GM23338 (cell line): ENCODE data around the gene DMRTA2. TPM values are rescaled to one million over a fixed set of nuclear protein-coding genes. Genes with fewer than 3 reads are reported as not detected.
A peak's percentile ranks its signal among the peaks of the same experiment; 100 is the strongest.

Source experiments
- ATAC-seq: fragments of 200-7000 bp; cut with Tn5 transposase; 3 replicates; pipeline ENCODE4 v1.9.1; 2020
- DNase-seq: peaks from one replicate; pipeline ENCODE4 v3.0.0-alpha.2; 2015; ENCODE audit warnings: low spot score
- H2AFZ ChIP-seq: fragments of 200-600 bp; sonication (generic); 2 replicates; pipeline ENCODE4 v1.8.0; 2016; ENCODE audit warnings: antibody characterized with exemption, mild to moderate bottlenecking, moderate library complexity
- H3F3A ChIP-seq: fragments of 200-600 bp; sonication (generic); replicated peaks from 2 replicates; pipeline ENCODE4 v1.8.0; 2017; ENCODE audit warnings: antibody characterized with exemption, mixed run types, low read depth
- H3K27ac ChIP-seq: fragments of 200-600 bp; sonication (generic); 2 replicates; pipeline ENCODE4 v1.6.1; 2016; ENCODE audit warnings: low read depth
- H3K27me3 ChIP-seq: fragments of 200-600 bp; sonication (generic); 2 replicates; pipeline ENCODE4 v1.8.0; 2016; ENCODE audit warnings: mild to moderate bottlenecking, mixed run types, moderate library complexity; ENCODE audit not compliant: insufficient read depth
- H3K36me3 ChIP-seq: fragments of 200-600 bp; sonication (generic); 2 replicates; pipeline ENCODE4 v1.8.0; 2016; ENCODE audit warnings: mild to moderate bottlenecking; ENCODE audit not compliant: insufficient read depth
- H3K4me1 ChIP-seq: fragments of 200-600 bp; sonication (generic); 2 replicates; pipeline ENCODE4 v1.8.0; 2016; ENCODE audit warnings: mild to moderate bottlenecking, moderate library complexity; ENCODE audit not compliant: insufficient read depth
- H3K4me2 ChIP-seq: fragments of 200-600 bp; sonication (generic); 2 replicates; pipeline ENCODE4 v1.7.1; 2017; ENCODE audit warnings: mixed run types
- H3K4me3 ChIP-seq: fragments of 200-600 bp; sonication (generic); 2 replicates; pipeline ENCODE4 v1.6.1; 2016; ENCODE audit warnings: mixed run types
- H3K79me2 ChIP-seq: fragments of 200-600 bp; sonication (generic); replicated peaks from 2 replicates; pipeline ENCODE4 v1.8.0; 2017; ENCODE audit warnings: mild to moderate bottlenecking; ENCODE audit not compliant: insufficient read depth
- H3K9me2 ChIP-seq: fragments of 200-600 bp; sonication (generic); 2 replicates; pipeline ENCODE4 v1.8.0; 2017; ENCODE audit not compliant: insufficient read depth
- H4K20me1 ChIP-seq: fragments of 200-600 bp; sonication (generic); replicated peaks from 2 replicates; pipeline ENCODE4 v1.8.0; 2017; ENCODE audit warnings: mild to moderate bottlenecking; ENCODE audit not compliant: insufficient read depth
- H3K27ac Mint-ChIP-seq: 2 replicates; pipeline ENCODE4 v1.8.0; 2020; ENCODE audit warnings: inconsistent platforms, mild to moderate bottlenecking, moderate library complexity, mixed read lengths
- H3K27me3 Mint-ChIP-seq: 3 replicates; pipeline ENCODE4 v1.8.0; 2022; ENCODE audit warnings: low read depth, mild to moderate bottlenecking, moderate library complexity, mixed read lengths, inconsistent platforms; ENCODE audit not compliant: insufficient read depth, poor library complexity
- H3K36me3 Mint-ChIP-seq: 3 replicates; pipeline ENCODE4 v1.8.0; 2021; ENCODE audit warnings: low read depth, mild to moderate bottlenecking, inconsistent platforms, moderate library complexity, mixed read lengths
- H3K4me1 Mint-ChIP-seq: 3 replicates; pipeline ENCODE4 v1.8.0; 2020; ENCODE audit warnings: mild to moderate bottlenecking, inconsistent platforms, mixed read lengths
- H3K4me3 Mint-ChIP-seq: 3 replicates; pipeline ENCODE4 v1.8.0; 2021; ENCODE audit warnings: moderate library complexity, mild to moderate bottlenecking, inconsistent platforms, mixed read lengths
- H3K9me3 Mint-ChIP-seq: 3 replicates; pipeline ENCODE4 v1.8.0; 2020; ENCODE audit warnings: moderate library complexity, mild to moderate bottlenecking, inconsistent platforms, mixed read lengths
- EZH2phosphoT487 ChIP-seq: fragments of 200-600 bp; sonication (generic); IDR thresholded peaks from one replicate; pipeline ENCODE4 v1.8.1; 2018; ENCODE audit warnings: antibody characterized with exemption; ENCODE audit not compliant: unreplicated experiment
- JUNB ChIP-seq: IDR thresholded peaks from one replicate; pipeline ENCODE4 v1.6.1; 2016; ENCODE audit warnings: antibody characterized with exemption; ENCODE audit not compliant: unreplicated experiment
- NANOG ChIP-seq: IDR thresholded peaks from 2 replicates; pipeline ENCODE4 v1.6.1; 2016; ENCODE audit warnings: antibody characterized with exemption, borderline replicate concordance
- POLR2AphosphoS5 ChIP-seq: IDR thresholded peaks from 2 replicates; pipeline ENCODE4 v1.6.1; 2016; ENCODE audit warnings: antibody characterized with exemption, low read depth
- ZNF331 ChIP-seq: fragments of 250-450 bp; sonication (Bioruptor Pico); IDR thresholded peaks from 2 replicates; pipeline ENCODE4 v1.5.0; 2020; ENCODE audit warnings: low read depth, mild to moderate bottlenecking, moderate library complexity
- polyA plus RNA-seq: library from polyadenylated mRNA; unstranded; fragments of >200 nt; fragmentation: Nextera tagmentation; extraction: Ambion mirVana; gene quantifications from 2 replicates; pipeline ENCODE4 v1.2.1, GENCODE V29; 2016
- total RNA-seq: library from RNA; depleted of rRNA; stranded (reverse); fragments of >200 nt; shearing (Covaris generic); gene quantifications from 2 replicates; pipeline ENCODE4 v1.2.3, GENCODE V29; 2014
- TF ChIP-seq, protein P1 (sequence below), 2 experiments: fragments of 200-600 bp in 1 of 2; sonication (generic) in 1 of 2; conservative IDR thresholded peaks; 2 replicates each; pipeline versions ENCODE4 v1.5.1 to v1.6.1; 2016 to 2017; ENCODE audit warnings: antibody characterized with exemption in 2 of 2, low read depth in 2 of 2, mild to moderate bottlenecking in 2 of 2, moderate library complexity in 1 of 2
- TF ChIP-seq, protein P2 (sequence below): IDR thresholded peaks from one replicate; pipeline ENCODE4 v1.6.1; 2018; ENCODE audit warnings: antibody characterized with exemption; ENCODE audit not compliant: unreplicated experiment
- TF ChIP-seq, protein P3 (sequence below): IDR thresholded peaks from 2 replicates; pipeline ENCODE4 v1.6.1; 2016; ENCODE audit warnings: antibody characterized with exemption

The DMRTA2 gene
- total and polyA plus RNA-seq, 2 experiments from 2014 or later, result 0.07 TPM; not detected in 1

DNA sequence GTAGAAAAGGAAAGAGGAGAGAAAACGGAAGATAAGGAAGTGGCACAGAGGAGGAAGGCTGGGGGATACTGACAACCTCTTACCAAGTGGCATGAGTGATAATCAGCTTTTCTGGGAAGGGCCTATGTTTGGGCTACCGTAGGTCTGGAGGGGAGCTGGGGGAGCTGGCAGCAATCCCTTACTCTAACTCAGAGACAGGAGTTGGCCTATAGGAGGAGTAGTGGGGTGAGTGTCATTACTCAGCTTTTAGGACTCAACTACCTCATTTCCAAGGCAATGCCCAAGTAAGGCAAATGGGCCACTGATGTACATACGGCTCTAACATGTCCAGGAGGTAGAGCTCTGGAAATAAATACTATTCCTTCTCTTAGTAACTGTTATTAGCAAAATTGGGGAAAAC is 48.7 kb upstream of the DMRTA2 start:
- H3K36me3 ChIP-seq, result no peaks in the 10 kb centered on the region; the same call in 1 of the 2 replicates
- no peak overlapping the region for H3K4me3 ChIP-seq
- Mint-ChIP-seq H3K9me3 (no peaks in the 10 kb centered on the region), H3K27ac (no peak overlapping the region; the same call in 1 of the 2 replicates), H3K27me3 (peaks cover 2% of the 10 kb centered on the region), H3K4me1 (peaks cover 30% of the 10 kb centered on the region), H3K36me3 (no peaks in the 10 kb centered on the region; the same call in 2 of the 3 replicates), H3K4me3 (no peak overlapping the region)
- no peaks in the 10 kb centered on the region for H3K79me2 ChIP-seq
- no peak overlapping the region for H3K27ac ChIP-seq
- no peaks in the 10 kb centered on the region for H4K20me1 ChIP-seq
- no peak for TF ChIP-seq NANOG
- TF ChIP-seq, protein P1, sequence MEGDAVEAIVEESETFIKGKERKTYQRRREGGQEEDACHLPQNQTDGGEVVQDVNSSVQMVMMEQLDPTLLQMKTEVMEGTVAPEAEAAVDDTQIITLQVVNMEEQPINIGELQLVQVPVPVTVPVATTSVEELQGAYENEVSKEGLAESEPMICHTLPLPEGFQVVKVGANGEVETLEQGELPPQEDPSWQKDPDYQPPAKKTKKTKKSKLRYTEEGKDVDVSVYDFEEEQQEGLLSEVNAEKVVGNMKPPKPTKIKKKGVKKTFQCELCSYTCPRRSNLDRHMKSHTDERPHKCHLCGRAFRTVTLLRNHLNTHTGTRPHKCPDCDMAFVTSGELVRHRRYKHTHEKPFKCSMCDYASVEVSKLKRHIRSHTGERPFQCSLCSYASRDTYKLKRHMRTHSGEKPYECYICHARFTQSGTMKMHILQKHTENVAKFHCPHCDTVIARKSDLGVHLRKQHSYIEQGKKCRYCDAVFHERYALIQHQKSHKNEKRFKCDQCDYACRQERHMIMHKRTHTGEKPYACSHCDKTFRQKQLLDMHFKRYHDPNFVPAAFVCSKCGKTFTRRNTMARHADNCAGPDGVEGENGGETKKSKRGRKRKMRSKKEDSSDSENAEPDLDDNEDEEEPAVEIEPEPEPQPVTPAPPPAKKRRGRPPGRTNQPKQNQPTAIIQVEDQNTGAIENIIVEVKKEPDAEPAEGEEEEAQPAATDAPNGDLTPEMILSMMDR (conservative IDR thresholded peaks at IDR 0.05; ENCODE audit: low read depth in 2 of 2), result peak in 1 of 2 experiments; percentile 20; a peak in 2 of 4 replicates
- H3K4me2 ChIP-seq, result no peak overlapping the region
- H3K9me2 ChIP-seq, result no peaks in the 10 kb centered on the region
- H2AFZ ChIP-seq, result no peak overlapping the region
- no peaks in the 10 kb centered on the region for H3K27me3 ChIP-seq
- DNase-seq, result peak; percentile 40
- peak; percentile 86 for ATAC-seq
- H3F3A ChIP-seq, result no peaks in the 10 kb centered on the region
- peaks cover 9% of the 10 kb centered on the region for H3K4me1 ChIP-seq

GRCh38 chr1:50462964-50463363 is 39.7 kb upstream of the DMRTA2 start:
- no peak for TF ChIP-seq ZNF331 (CRISPR knock-in tag)
- no peak for TF ChIP-seq JUNB
- TF ChIP-seq, protein P2, sequence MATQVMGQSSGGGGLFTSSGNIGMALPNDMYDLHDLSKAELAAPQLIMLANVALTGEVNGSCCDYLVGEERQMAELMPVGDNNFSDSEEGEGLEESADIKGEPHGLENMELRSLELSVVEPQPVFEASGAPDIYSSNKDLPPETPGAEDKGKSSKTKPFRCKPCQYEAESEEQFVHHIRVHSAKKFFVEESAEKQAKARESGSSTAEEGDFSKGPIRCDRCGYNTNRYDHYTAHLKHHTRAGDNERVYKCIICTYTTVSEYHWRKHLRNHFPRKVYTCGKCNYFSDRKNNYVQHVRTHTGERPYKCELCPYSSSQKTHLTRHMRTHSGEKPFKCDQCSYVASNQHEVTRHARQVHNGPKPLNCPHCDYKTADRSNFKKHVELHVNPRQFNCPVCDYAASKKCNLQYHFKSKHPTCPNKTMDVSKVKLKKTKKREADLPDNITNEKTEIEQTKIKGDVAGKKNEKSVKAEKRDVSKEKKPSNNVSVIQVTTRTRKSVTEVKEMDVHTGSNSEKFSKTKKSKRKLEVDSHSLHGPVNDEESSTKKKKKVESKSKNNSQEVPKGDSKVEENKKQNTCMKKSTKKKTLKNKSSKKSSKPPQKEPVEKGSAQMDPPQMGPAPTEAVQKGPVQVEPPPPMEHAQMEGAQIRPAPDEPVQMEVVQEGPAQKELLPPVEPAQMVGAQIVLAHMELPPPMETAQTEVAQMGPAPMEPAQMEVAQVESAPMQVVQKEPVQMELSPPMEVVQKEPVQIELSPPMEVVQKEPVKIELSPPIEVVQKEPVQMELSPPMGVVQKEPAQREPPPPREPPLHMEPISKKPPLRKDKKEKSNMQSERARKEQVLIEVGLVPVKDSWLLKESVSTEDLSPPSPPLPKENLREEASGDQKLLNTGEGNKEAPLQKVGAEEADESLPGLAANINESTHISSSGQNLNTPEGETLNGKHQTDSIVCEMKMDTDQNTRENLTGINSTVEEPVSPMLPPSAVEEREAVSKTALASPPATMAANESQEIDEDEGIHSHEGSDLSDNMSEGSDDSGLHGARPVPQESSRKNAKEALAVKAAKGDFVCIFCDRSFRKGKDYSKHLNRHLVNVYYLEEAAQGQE, result no peak
- no peak for TF ChIP-seq POLR2AphosphoS5
- no peak for TF ChIP-seq EZH2phosphoT487
- TF ChIP-seq, protein P1 (conservative IDR thresholded peaks at IDR 0.05; ENCODE audit: low read depth in 2 of 2), result no peak
- TF ChIP-seq NANOG, result no peak
- TF ChIP-seq, protein P3, sequence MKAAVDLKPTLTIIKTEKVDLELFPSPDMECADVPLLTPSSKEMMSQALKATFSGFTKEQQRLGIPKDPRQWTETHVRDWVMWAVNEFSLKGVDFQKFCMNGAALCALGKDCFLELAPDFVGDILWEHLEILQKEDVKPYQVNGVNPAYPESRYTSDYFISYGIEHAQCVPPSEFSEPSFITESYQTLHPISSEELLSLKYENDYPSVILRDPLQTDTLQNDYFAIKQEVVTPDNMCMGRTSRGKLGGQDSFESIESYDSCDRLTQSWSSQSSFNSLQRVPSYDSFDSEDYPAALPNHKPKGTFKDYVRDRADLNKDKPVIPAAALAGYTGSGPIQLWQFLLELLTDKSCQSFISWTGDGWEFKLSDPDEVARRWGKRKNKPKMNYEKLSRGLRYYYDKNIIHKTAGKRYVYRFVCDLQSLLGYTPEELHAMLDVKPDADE, result no peak
- no peaks in the 10 kb centered on the region for H3K4me1 ChIP-seq
- H4K20me1 ChIP-seq, result no peaks in the 10 kb centered on the region
- no peaks in the 10 kb centered on the region for H3K79me2 ChIP-seq
- no peaks in the 10 kb centered on the region for H3K36me3 ChIP-seq
- no peak overlapping the region for H3K4me3 Mint-ChIP-seq
- H3K36me3 Mint-ChIP-seq, result no peaks in the 10 kb centered on the region
- no peak overlapping the region for H3K27ac ChIP-seq
- no peak overlapping the region for H3K27ac Mint-ChIP-seq
- no peak overlapping the region for H2AFZ ChIP-seq
- no peak for ATAC-seq
- no peaks in the 10 kb centered on the region for H3F3A ChIP-seq
- no peaks in the 10 kb centered on the region for H3K9me3 Mint-ChIP-seq
- no peaks in the 10 kb centered on the region for H3K27me3 ChIP-seq
- no peak overlapping the region for H3K4me2 ChIP-seq
- DNase-seq, result no peak
- H3K27me3 Mint-ChIP-seq, result no peaks in the 10 kb centered on the region
- no peaks in the 10 kb centered on the region for H3K4me1 Mint-ChIP-seq
- H3K4me3 ChIP-seq, result no peak overlapping the region
- H3K9me2 ChIP-seq, result no peaks in the 10 kb centered on the region
